ENCODE data around the gene SEMA3C.

The SEMA3C gene

DNA sequence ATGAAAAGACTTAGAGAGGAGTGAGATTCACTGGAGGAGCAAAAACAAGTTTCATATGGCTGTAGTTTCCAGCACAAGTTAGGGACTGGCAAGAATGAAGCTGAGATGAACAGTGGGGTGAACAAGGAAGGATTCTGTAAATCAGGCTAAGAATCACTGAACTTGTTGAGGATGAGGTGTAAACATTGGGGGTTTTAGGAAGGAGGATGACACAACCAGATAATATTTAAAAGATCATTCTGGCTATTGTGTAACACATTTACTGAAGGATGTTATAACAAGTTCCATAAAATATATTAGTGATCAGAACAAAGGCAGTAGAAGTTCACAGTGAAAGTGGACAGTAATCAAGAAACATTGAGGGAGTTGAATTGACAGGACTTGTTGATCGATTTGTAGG lies 211.5 kb downstream of the SEMA3C start:
- DNase-seq (ENCODE audit: low read depth in 1 of 2, low spot score in 1 of 2): no peak

DNA sequence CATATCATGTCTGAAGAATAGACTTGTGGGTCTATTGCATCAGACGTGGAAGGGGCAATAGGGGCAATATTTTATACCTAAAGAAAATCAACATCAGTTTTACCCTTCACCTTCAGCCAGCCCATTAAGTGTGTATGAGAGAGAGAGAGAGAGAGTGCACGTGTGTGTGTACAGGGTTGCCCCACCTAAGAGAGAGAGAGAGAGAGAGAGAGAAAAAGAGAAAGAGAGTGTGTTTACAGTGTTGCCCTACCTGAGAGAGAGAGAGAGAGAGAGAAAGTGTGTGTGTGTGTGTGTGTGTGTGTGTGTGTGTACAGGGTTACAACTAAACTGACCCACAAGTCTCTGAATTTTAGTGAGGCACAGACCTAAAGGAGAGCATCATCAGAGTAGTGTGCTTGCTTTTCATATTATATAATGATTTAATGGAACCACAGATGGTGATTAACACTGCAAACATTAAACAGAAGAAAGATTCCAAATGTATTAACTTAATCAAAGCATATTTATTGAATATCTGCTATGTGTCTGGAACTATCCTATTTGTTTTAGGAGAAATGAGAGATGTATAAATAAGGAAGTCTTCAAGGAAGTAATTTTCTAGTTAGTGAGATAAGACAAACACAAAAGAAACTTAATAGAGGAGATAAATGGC lies 213.6 kb downstream of the SEMA3C start:
- DNase-seq (ENCODE audit: low read depth in 1 of 2, low spot score in 1 of 2): no peak

DNA sequence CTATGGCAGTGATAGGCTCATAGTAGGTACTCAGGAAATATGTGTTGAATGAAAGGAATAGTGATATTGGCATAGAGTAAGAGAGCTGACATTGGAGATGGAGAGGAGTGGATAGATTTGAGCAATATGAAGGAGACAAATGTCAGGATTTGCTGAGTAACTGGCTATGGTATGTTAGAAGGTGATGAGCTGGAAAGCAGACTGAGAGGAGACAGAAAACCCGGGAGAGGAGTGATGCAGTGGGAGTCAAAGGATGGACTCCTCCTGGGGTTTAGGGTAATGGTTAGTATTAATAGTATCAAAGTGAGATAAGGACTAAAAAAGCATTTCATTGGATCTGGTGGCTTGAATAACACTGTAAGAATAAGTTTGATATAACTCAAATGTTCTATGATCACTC lies 215.6 kb downstream of the SEMA3C start:
- DNase-seq (ENCODE audit: low read depth in 1 of 2, low spot score in 1 of 2): no peak

DNA sequence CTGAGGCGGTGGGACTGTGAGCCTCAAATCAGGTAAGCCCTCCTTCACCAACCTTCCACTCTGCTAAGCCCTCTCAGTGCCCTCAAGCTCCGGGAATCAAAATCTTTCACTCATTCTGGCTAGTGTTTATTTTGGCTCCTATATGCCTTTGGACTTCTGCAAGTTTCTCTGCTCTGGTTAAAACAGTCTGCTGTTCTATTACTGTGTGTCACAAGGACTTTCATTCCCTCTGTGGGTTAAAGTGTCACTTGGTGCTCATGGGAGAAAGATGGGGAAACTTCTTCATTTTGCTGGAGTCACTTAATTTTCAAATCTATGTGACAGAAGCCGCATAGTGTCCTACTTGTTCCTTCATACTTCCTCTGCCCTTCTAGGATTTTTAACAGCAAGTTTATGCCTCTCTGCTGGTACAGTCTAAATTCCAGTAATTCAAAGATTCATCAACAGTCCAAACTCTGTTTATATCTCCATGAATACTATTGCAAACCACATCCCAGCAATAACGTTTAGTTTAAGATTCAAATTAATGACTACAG lies 219.1 kb downstream of the SEMA3C start:
- no peak for DNase-seq (ENCODE audit: low read depth in 1 of 2, low spot score in 1 of 2)

GRCh38 chr7:80699045-80699638 lies 219.7 kb downstream of the SEMA3C start:
- DNase-seq (ENCODE audit: low read depth in 1 of 2, low spot score in 1 of 2): no peak

Measured in stimulated activated CD4-positive, alpha-beta T cell treated with anti-CD3 and anti-CD28 coated beads, Interleukin-15, amount 100 ng/mL, for 1 hour (primary cell).